ENCODE measurements around the gene SUCLG2.

DNA sequence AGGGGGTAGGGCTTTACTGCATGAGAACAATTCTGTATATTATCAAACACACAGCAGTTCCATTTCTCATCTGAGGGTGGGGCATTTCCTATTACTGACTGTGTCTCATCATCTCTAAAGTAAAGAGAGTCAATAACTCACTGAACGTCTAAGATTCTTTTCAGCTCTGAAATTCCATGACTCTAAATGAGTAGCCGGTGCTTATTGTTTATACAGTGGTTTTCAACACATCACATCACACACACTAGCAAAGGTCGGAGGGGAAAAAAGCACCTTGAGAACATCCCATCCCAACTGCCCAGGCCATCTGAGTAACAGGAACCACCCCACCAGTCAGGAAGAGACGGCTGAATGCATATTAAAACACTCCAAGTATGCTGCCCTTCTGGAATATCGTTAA lies 196.0 kb downstream of the SUCLG2 start:
- TF ChIP-seq, protein P1, sequence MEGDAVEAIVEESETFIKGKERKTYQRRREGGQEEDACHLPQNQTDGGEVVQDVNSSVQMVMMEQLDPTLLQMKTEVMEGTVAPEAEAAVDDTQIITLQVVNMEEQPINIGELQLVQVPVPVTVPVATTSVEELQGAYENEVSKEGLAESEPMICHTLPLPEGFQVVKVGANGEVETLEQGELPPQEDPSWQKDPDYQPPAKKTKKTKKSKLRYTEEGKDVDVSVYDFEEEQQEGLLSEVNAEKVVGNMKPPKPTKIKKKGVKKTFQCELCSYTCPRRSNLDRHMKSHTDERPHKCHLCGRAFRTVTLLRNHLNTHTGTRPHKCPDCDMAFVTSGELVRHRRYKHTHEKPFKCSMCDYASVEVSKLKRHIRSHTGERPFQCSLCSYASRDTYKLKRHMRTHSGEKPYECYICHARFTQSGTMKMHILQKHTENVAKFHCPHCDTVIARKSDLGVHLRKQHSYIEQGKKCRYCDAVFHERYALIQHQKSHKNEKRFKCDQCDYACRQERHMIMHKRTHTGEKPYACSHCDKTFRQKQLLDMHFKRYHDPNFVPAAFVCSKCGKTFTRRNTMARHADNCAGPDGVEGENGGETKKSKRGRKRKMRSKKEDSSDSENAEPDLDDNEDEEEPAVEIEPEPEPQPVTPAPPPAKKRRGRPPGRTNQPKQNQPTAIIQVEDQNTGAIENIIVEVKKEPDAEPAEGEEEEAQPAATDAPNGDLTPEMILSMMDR (conservative IDR thresholded peaks at IDR 0.05; ENCODE audit: low read length) = no peak
- TF ChIP-seq EZH2phosphoT487 (IDR thresholded peaks at IDR 0.05; ENCODE audit: borderline replicate concordance, low read depth, low read length) = no peak

All from OCI-LY7 (cell line).